ENCODE results near the gene NANS. TPM values are rescaled to one million over a fixed set of nuclear protein-coding genes. Genes with fewer than 3 reads are reported as not detected.
A peak's percentile ranks its signal among the peaks of the same experiment; 100 is the strongest.

NANS gene
- total and polyA plus RNA-seq, 4 donors: 23.4 to 55.4 (median 42.8) TPM

DNA sequence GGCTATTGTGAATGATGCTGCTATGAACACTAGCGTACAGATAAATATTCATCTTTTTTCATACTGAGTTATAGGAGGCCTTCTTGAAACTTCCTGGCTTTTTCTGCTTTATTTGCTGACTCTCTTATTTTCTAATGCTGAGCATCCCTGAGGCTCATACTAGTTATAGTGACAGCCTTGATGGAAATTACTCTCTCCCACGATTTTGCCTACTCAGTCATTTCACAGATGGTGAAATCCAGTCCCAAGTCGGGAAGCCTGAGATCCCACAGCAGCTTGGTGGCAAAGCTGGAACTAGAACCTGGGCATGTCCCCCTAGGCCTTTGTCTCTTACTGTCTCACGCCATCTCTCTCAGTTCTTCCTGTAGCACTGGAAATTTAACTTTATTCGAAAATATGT, 22.4 kb downstream of the NANS start:
- no peaks in the 10 kb centered on the region for H3K27me3 ChIP-seq (ENCODE audit: control insufficient read depth in 4 of 4, insufficient read depth in 4 of 4, low read length in 3 of 4)
- 78% methylated on average over 5 of the region's 5 CpGs for WGBS
- DNase-seq (ENCODE audit: low spot score): no peak
- no peaks in the 10 kb centered on the region for H3K9me3 ChIP-seq (ENCODE audit: control insufficient read depth in 4 of 4, low read length in 3 of 4)
- H3K4me1 ChIP-seq (ENCODE audit: control insufficient read depth in 4 of 4, insufficient read depth in 4 of 4, low read length in 3 of 4): peaks cover 14 to 52% (median 32%) of the 10 kb centered on the region in 4 donors
- no peak overlapping the region for H3K9ac ChIP-seq (ENCODE audit: low read depth in 1 of 2, low read length in 2 of 2)
- H3K36me3 ChIP-seq (ENCODE audit: control insufficient read depth in 4 of 4, insufficient read depth in 3 of 4, low read depth in 1 of 4, low read length in 3 of 4): peaks cover 2 to 15% (median 10%) of the 10 kb centered on the region in 4 donors
- H3K27ac ChIP-seq (ENCODE audit: low read depth in 1 of 2, low read length in 2 of 2): no peak overlapping the region
- H3K4me3 ChIP-seq (ENCODE audit: low read depth in 1 of 3, low read length in 3 of 3): no peak overlapping the region
- TF ChIP-seq ZBTB33 (IDR thresholded peaks at IDR 0.05): no peak
- TF ChIP-seq, protein P1, sequence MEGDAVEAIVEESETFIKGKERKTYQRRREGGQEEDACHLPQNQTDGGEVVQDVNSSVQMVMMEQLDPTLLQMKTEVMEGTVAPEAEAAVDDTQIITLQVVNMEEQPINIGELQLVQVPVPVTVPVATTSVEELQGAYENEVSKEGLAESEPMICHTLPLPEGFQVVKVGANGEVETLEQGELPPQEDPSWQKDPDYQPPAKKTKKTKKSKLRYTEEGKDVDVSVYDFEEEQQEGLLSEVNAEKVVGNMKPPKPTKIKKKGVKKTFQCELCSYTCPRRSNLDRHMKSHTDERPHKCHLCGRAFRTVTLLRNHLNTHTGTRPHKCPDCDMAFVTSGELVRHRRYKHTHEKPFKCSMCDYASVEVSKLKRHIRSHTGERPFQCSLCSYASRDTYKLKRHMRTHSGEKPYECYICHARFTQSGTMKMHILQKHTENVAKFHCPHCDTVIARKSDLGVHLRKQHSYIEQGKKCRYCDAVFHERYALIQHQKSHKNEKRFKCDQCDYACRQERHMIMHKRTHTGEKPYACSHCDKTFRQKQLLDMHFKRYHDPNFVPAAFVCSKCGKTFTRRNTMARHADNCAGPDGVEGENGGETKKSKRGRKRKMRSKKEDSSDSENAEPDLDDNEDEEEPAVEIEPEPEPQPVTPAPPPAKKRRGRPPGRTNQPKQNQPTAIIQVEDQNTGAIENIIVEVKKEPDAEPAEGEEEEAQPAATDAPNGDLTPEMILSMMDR (IDR thresholded peaks at IDR 0.05; ENCODE audit: low read depth, low read length, missing input control): no peak
- TF ChIP-seq, protein P2, sequence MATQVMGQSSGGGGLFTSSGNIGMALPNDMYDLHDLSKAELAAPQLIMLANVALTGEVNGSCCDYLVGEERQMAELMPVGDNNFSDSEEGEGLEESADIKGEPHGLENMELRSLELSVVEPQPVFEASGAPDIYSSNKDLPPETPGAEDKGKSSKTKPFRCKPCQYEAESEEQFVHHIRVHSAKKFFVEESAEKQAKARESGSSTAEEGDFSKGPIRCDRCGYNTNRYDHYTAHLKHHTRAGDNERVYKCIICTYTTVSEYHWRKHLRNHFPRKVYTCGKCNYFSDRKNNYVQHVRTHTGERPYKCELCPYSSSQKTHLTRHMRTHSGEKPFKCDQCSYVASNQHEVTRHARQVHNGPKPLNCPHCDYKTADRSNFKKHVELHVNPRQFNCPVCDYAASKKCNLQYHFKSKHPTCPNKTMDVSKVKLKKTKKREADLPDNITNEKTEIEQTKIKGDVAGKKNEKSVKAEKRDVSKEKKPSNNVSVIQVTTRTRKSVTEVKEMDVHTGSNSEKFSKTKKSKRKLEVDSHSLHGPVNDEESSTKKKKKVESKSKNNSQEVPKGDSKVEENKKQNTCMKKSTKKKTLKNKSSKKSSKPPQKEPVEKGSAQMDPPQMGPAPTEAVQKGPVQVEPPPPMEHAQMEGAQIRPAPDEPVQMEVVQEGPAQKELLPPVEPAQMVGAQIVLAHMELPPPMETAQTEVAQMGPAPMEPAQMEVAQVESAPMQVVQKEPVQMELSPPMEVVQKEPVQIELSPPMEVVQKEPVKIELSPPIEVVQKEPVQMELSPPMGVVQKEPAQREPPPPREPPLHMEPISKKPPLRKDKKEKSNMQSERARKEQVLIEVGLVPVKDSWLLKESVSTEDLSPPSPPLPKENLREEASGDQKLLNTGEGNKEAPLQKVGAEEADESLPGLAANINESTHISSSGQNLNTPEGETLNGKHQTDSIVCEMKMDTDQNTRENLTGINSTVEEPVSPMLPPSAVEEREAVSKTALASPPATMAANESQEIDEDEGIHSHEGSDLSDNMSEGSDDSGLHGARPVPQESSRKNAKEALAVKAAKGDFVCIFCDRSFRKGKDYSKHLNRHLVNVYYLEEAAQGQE (IDR thresholded peaks at IDR 0.05): no peak
- no peak for TF ChIP-seq NR2F2 (IDR thresholded peaks at IDR 0.05)
- no peak for TF ChIP-seq FOXA2 (IDR thresholded peaks at IDR 0.05)
- TF ChIP-seq JUND (IDR thresholded peaks at IDR 0.05): no peak

- H3K27me3 ChIP-seq (ENCODE audit: control insufficient read depth in 4 of 4, insufficient read depth in 4 of 4, low read length in 3 of 4): no peaks in the 10 kb centered on the region
- peaks cover 5 to 17% (median 11%) of the 10 kb centered on the region in 4 donors for H3K36me3 ChIP-seq (ENCODE audit: control insufficient read depth in 4 of 4, insufficient read depth in 3 of 4, low read depth in 1 of 4, low read length in 3 of 4)
- 97% methylated on average over 1 of the region's 1 CpG for WGBS
- peaks cover 14 to 43% (median 25%) of the 10 kb centered on the region in 4 donors for H3K4me1 ChIP-seq (ENCODE audit: control insufficient read depth in 4 of 4, insufficient read depth in 4 of 4, low read length in 3 of 4)
- H3K27ac ChIP-seq (ENCODE audit: low read depth in 1 of 2, low read length in 2 of 2): peak overlapping the region in 1 of 2 donors; percentile 63
- TF ChIP-seq ZBTB33 (IDR thresholded peaks at IDR 0.05) (no peak), TAF1 (conservative IDR thresholded peaks at IDR 0.05) (no peak), HNF4A (conservative IDR thresholded peaks at IDR 0.05) (no peak), SP1 (IDR thresholded peaks at IDR 0.05) (no peak)
- DNase-seq (ENCODE audit: low spot score): no peak
- H3K4me3 ChIP-seq (ENCODE audit: low read depth in 1 of 3, low read length in 3 of 3): no peak overlapping the region
- no peak overlapping the region for H3K9ac ChIP-seq (ENCODE audit: low read depth in 1 of 2, low read length in 2 of 2)
- H3K9me3 ChIP-seq (ENCODE audit: control insufficient read depth in 4 of 4, low read length in 3 of 4): no peaks in the 10 kb centered on the region
Measured at GRCh38 chr9:98080326-98080725, 23.8 kb downstream of the NANS start.
